GM18867 (cell line): Measurements from ENCODE around the gene PLS3.
"Not testable (repeated sequence)": the region's sequence is repeated elsewhere in the genome, so short reads cannot be mapped to it uniquely, and the experiment has no call there.

Experiments used
- ATAC-seq: cut with Tn5 transposase; IDR thresholded peaks from one replicate; pipeline ENCODE4 v1.9.1; 2021; ENCODE audit warnings: mild to moderate bottlenecking, moderate library complexity; ENCODE audit not compliant: unreplicated experiment

PLS3 gene

DNA sequence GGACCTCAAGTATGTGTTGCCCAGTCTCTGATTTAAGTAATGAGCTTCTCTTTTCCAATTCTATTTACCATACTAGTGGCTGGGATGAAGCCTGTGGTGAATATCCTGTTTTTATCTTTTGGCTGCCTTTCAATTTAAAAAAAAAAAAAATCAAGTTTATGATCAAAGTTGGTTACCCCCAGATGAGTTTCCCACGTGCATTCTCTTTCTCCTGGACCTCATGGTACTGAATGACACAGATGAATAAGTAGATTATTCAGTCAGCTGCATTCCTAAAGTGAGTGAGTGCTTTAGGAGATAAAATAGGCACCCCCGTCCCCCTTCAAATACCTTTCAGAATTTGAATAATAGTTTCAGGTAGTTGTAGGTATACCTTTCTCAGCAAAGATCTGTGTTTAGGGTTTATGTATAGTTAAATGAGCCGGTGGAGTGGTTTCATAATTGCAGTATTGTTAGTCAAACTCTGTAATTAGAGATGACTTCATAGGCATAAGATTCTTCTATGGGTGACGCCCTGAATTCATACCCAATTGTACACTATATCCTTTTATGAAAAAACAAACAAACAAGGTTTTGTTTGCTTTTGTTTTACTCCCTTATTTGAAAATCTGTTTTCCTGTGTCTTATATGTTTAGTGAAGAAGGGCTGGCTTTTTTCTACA lies 41.9 kb downstream of the PLS3 start:
- no peak for ATAC-seq

DNA sequence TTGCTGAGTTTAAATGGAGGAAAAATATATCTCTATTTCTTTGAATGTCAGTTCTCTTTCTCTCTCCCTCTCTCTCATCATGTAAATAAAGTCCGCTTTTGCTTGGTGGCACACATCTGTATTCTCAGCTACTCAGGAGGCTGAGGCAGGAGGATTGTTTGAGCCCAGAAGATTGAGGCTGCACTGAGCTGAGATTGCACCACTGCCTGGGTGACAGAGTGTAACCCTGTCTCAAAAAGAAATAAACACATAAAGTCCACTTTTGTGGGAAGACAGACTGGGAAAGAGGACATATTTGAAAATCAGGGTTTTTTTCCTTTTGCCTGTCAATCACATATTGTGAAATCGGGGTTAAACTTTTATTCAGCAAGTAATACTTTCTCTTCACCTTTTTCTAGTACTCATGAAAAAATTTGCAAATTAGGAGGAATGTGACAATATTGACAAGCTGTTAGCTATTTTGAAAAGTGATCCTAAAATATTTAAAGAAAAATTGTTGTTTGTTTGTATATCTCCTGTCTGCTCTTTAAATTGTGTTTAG lies 42.6 kb downstream of the PLS3 start:
- ATAC-seq: no peak

DNA sequence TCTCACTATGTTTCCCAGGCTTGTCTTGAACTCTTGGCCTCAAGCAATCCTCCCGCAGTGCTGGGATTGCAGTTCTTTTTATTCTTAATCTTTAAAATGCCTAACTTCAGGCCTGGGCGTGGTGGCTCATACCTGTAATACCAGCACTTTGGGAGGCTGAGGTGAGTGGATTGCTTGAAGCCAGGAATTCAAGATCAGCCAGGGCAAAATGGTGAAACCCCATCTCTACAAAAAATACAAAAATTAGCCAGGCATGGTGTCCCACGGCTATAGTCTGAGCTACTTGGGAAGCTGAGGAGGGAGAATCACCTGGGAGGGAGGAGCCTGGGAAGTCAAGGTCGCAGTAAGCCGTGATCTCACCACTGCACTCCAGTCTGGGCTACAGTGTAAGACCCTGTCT lies 45.9 kb downstream of the PLS3 start:
- no peak for ATAC-seq

- ATAC-seq: no peak
Observed at GRCh38 chrX:115609621-115610020, 48.6 kb downstream of the PLS3 start.

DNA sequence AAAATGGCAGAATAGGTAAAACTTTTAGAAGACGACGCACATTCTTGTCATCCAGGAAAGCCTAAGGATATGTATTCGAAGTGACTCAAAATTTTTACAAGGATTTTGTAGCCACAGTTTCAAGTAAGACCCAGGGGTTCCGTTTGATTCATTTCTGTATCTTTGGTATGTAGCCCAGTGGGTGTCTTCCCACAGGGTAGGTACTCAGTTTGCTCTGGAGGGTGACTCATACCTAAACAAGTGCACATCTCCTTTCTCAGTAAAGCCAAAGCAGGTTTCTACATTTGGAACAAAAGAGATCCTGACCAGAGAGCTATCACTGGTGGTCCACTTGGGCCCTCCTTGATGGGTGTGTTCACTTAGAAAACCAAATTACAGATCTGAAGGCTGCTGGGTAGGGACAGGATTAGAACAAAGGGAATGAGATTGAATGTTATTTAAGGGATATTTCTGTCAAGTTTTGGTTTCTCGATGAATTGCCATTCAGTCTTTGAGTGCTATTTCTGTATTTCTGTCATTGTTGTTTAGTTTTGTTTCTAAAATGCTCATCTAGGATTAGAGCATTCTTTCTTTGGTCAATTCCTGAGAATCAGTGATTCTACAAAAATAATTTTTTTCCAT lies 56.1 kb downstream of the PLS3 start:
- peak; percentile 93 for ATAC-seq

- no peak for ATAC-seq
Observed at GRCh38 chrX:115622534-115622933, 61.6 kb downstream of the PLS3 start.

DNA sequence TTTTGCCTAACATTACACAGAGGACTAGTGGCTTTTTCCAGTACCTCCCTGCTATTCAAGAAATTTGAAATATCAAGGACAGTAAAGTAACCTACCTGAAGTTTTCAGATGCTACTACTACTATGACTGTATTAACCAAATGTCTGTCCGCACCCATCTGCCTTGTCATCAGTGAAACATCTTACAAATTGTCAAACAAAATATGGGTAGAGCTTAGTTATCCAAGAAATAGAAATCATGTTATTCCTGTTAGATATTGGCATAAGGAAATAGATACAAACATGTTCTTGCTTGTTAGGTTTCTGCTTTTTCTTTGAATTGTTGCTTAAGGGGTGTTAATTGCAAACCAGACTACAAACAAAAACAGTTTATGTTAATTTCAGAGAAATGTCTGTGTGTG lies 63.9 kb downstream of the PLS3 start:
- ATAC-seq: no peak

DNA sequence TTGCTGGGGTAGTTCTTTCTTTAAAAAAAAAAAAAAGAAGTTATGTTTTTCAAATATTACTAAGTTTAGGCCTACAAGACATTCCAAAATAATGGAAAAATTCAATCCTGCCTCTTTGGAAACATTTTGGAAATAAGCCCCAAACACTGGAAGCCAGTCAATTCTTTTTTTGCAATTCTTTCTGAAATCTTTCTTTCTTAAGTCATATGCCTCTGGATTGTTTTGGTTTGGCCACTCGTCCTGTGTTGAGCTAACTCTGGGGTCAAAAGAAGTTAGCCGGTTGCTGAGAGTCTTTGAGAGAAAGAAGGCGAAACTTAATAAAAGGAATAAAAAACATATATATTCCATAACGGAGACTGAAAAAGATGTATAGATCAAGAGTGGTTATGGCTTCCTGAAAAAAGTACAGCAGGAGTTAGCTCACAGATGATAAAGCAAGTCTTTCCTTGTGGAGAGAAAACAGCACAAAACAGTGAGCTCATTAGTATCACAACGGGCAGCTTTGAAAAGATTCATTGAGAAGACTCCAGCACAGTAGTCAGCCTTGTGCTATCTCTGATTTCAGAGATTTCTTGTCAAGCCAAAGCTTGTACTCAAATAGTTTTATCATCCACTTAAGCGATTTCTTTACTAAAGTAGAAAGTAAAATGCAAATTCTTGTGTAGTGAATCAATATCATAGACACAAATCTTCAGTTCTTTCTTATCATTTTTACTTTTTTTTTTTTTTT lies 64.8 kb downstream of the PLS3 start:
- no peak for ATAC-seq

DNA sequence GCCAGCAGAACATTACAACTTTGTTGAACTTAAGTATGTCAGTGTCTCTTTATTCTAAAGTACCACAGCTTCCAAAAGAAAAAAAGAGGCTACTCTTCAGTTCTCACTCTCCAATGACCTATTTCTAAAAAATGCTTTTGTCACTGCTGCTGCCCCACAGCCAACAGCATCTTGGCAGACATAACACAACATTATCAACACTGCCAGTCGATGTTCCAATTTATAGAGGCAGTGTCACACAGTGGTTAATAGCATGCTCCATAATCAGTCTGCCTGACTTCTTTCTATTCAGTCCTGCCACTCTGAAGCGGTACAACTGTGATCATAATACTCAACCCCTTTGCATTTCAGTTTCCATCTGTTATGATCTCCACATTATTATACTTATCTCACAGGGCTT lies 69.2 kb downstream of the PLS3 start:
- ATAC-seq: no peak

GRCh38 chrX:115632455-115632854 lies 71.5 kb downstream of the PLS3 start:
- no peak for ATAC-seq

GRCh38 chrX:115633397-115633796 lies 72.4 kb downstream of the PLS3 start:
- ATAC-seq: not testable (repeated sequence)

DNA sequence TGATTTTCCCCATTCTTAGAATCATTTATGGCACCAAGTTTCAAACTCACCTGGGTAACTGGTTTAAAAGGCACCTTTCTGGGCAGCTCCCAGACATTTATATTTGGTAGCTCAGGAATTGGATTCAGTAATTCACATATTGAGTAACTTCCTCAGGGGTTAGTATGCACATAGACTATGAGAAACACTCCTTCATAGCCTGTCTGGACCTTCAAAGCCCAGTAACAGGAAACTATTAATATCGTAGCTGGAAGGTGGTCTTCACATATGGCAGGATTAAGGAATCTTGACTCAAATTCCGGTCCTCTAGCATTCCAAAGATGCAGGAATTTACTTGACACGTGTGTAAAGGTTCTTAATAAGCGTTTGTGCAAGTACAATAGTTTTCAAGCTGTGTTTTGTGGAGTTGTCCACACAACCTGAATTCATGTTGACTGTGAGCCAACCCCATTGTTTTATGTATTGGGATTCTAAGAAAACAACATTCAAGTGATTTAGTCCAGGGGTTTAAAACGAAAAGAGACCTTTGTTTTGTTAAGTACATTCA lies 78.4 kb downstream of the PLS3 start:
- ATAC-seq: no peak

DNA sequence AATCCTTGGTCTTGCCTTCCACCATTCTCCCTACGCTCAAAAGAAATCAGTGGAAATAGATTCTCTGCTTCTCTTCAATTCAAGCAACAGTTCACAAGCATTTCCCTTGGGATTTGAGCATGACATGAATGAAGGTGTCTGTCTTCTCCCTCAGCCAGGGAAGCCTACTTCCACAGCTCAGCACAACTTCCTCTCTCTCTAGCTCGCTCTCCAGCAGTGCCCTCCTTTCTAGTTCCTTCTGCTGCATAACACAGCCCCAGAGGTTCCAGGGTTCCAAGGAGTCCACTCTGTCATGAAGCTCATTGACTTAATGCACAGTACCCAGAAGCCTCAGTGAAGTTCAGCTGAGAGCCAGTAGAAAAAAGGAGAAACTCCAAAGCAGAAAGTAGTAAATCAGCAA lies 81.3 kb downstream of the PLS3 start:
- ATAC-seq: no peak

DNA sequence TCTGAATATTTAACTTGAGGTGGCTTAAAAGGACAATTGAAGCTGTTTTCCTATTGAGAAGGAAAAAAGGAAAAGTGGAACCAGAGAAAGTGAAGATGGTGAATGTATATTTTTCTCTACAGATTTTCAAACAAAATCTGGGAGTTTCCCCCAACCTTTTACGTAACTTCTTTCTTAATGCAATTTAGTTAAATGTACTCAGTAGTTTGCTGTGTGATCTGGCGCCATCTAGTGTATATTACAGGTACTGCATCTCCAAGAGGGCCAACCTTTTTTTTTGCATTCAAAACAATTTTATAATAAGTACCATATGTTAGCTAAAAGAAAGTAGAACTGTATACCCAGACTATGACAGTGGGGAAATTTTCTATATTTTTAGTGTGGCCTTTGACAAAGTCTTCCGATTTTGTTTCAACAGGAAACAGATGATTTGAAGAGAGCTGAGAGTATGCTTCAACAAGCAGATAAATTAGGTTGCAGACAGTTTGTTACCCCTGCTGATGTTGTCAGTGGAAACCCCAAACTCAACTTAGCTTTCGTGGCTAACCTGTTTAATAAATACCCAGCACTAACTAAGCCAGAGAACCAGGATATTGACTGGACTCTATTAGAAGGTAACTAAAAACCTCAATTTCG lies 82.0 kb downstream of the PLS3 start:
- no peak for ATAC-seq

DNA sequence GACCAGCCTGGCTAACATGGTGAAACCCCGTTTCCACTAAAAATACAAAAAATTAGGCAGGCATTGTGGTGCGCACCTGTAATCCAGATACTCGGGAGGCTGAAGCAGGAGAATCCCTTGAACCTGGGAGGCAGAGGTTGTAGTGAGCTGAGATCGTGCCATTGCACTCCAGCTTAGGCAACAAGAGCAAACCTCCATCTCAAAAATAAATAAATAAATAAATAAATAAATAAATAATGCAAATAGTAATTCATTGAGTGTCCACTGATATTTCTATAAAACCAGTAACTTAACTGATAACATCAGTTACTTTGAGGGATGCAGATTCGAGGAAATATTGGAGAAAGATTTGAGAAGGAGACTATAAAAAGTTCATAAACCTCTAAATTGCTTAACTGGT lies 83.4 kb downstream of the PLS3 start:
- ATAC-seq: not testable (repeated sequence)

- no peak for ATAC-seq
Observed at GRCh38 chrX:115649461-115650063, 88.6 kb downstream of the PLS3 start.

GRCh38 chrX:115650449-115650848 lies 89.5 kb downstream of the PLS3 start:
- ATAC-seq: no peak

GRCh38 chrX:115650916-115651315 lies 89.9 kb downstream of the PLS3 start:
- ATAC-seq: peak; percentile 82

GRCh38 chrX:115652221-115652620 lies 91.2 kb downstream of the PLS3 start:
- ATAC-seq: no peak

DNA sequence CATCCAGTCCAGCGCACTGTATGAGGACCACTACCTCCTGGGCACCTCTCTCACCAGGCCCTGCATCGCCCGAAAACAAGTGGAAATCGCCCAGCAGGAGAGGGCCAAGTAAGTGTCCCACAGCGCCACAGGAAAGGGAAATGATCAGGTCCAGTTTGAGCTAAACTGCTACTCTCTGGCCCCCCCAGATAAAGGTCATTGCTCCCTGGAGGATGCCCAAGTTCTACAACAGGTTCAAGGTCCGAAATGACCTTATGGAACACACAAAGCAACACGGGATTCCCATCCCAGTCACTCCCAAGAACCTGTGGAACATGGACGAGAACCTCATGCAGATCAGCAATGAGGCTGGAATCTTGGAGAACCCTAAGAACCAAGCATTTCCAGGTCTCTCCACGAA lies 104.1 kb downstream of the PLS3 start:
- ATAC-seq: no peak

- ATAC-seq: peak; percentile 58
Observed at GRCh38 chrX:115679460-115679859, 118.5 kb downstream of the PLS3 start.
